ENCODE data around the gene CHP2. TPM values are rescaled to one million over a fixed set of nuclear protein-coding genes. Genes with fewer than 3 reads are reported as not detected.

CHP2 gene
- total and polyA plus RNA-seq, 2 of the 13 experiments (the other 11 are each of a cell fraction or from before 2014, with no cell fraction given) = not detected

DNA sequence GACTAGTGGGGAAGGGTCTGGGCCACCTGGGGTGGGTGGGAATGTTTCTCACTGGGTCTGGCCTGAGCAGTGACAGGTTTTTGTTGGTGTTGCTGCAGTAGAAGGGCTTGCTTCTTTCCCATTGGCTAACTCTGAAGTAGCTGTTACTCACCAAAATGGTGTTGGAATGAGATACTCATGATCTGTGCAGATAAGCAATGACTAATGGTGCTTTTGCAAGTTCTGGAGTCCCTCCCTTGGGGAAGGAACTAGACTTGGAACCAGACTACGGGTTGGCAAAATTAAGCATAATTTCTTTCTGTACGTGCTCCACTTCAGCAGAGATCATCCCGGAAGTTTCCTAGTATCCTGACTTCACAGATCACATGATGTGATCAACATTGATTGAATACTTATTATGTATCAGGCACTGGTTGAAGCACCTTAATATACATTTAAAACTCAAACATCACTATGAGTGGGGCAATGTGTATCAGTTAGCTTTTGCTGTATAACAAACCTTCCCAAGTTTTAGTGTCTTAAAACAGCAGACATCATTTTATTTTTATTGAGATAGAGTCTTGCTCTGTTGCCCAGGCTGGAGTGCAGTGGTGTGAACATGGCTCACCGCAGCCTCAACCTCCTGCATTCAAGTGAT is 30.1 kb downstream of the CHP2 start (continued):
- TF ChIP-seq, protein P1, sequence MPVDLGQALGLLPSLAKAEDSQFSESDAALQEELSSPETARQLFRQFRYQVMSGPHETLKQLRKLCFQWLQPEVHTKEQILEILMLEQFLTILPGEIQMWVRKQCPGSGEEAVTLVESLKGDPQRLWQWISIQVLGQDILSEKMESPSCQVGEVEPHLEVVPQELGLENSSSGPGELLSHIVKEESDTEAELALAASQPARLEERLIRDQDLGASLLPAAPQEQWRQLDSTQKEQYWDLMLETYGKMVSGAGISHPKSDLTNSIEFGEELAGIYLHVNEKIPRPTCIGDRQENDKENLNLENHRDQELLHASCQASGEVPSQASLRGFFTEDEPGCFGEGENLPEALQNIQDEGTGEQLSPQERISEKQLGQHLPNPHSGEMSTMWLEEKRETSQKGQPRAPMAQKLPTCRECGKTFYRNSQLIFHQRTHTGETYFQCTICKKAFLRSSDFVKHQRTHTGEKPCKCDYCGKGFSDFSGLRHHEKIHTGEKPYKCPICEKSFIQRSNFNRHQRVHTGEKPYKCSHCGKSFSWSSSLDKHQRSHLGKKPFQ (CRISPR knock-in tag; IDR thresholded peaks at IDR 0.05; ENCODE audit: insufficient replicate concordance) = no peak
- TF ChIP-seq ZNF260 (CRISPR knock-in tag; IDR thresholded peaks at IDR 0.05; ENCODE audit: borderline replicate concordance, low read depth) (no peak), ZNF564 (CRISPR knock-in tag; IDR thresholded peaks at IDR 0.05) (no peak), ZNF441 (CRISPR knock-in tag; IDR thresholded peaks at IDR 0.05; ENCODE audit: borderline replicate concordance) (no peak), ZNF253 (CRISPR knock-in tag; IDR thresholded peaks at IDR 0.05; ENCODE audit: borderline replicate concordance) (no peak), MYC (CRISPR knock-in tag; IDR thresholded peaks at IDR 0.05; ENCODE audit: borderline replicate concordance) (no peak), NFIB (CRISPR knock-in tag; IDR thresholded peaks at IDR 0.05; ENCODE audit: borderline replicate concordance) (no peak), MBD4 (IDR thresholded peaks at IDR 0.05; ENCODE audit: borderline replicate concordance, low read length) (no peak), REXO4 (CRISPR knock-in tag; IDR thresholded peaks at IDR 0.05; ENCODE audit: borderline replicate concordance) (no peak)
- TF ChIP-seq, protein P2, sequence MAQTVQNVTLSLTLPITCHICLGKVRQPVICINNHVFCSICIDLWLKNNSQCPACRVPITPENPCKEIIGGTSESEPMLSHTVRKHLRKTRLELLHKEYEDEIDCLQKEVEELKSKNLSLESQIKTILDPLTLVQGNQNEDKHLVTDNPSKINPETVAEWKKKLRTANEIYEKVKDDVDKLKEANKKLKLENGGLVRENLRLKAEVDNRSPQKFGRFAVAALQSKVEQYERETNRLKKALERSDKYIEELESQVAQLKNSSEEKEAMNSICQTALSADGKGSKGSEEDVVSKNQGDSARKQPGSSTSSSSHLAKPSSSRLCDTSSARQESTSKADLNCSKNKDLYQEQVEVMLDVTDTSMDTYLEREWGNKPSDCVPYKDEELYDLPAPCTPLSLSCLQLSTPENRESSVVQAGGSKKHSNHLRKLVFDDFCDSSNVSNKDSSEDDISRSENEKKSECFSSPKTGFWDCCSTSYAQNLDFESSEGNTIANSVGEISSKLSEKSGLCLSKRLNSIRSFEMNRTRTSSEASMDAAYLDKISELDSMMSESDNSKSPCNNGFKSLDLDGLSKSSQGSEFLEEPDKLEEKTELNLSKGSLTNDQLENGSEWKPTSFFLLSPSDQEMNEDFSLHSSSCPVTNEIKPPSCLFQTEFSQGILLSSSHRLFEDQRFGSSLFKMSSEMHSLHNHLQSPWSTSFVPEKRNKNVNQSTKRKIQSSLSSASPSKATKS (CRISPR knock-in tag; IDR thresholded peaks at IDR 0.05) = no peak
- TF ChIP-seq, protein P3, sequence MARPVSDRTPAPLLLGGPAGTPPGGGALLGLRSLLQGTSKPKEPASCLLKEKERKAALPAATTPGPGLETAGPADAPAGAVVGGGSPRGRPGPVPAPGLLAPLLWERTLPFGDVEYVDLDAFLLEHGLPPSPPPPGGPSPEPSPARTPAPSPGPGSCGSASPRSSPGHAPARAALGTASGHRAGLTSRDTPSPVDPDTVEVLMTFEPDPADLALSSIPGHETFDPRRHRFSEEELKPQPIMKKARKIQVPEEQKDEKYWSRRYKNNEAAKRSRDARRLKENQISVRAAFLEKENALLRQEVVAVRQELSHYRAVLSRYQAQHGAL (CRISPR knock-in tag; IDR thresholded peaks at IDR 0.05; ENCODE audit: not compliant biosample characterization) = no peak
- TF ChIP-seq, protein P4, sequence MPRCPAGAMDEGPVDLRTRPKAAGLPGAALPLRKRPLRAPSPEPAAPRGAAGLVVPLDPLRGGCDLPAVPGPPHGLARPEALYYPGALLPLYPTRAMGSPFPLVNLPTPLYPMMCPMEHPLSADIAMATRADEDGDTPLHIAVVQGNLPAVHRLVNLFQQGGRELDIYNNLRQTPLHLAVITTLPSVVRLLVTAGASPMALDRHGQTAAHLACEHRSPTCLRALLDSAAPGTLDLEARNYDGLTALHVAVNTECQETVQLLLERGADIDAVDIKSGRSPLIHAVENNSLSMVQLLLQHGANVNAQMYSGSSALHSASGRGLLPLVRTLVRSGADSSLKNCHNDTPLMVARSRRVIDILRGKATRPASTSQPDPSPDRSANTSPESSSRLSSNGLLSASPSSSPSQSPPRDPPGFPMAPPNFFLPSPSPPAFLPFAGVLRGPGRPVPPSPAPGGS (CRISPR knock-in tag; IDR thresholded peaks at IDR 0.05) = no peak
- TF ChIP-seq, protein P5, sequence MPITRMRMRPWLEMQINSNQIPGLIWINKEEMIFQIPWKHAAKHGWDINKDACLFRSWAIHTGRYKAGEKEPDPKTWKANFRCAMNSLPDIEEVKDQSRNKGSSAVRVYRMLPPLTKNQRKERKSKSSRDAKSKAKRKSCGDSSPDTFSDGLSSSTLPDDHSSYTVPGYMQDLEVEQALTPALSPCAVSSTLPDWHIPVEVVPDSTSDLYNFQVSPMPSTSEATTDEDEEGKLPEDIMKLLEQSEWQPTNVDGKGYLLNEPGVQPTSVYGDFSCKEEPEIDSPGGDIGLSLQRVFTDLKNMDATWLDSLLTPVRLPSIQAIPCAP (CRISPR knock-in tag; IDR thresholded peaks at IDR 0.05; ENCODE audit: low read depth) = no peak

Measured in HepG2 (cell line).